8988T (cell line): ENCODE measurements around the gene PPP2R5C.

Experiments
- DNase-seq: peaks from one replicate; pipeline ENCODE4 v3.0.0; 2011

Gene PPP2R5C

DNA sequence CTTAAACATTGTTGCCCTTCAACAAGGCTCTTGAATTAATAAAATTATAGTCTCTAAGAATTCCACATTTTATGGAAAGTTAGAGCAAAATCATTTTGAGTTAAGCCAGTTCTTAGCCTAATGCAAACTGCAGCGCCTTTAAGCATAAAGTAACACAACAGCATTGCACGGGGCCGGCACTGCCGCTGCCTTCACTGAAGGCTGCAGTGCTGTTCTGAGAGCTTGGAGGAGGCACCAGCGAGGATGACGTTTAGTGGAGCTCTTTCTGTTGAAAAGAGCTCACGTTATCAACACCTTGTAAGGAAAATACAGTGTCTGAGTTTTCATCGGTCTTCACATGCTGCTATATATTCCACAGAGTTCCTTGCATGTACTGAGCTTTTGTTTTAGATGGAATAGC lies 164.6 kb downstream of the PPP2R5C start:
- DNase-seq = no peak

DNA sequence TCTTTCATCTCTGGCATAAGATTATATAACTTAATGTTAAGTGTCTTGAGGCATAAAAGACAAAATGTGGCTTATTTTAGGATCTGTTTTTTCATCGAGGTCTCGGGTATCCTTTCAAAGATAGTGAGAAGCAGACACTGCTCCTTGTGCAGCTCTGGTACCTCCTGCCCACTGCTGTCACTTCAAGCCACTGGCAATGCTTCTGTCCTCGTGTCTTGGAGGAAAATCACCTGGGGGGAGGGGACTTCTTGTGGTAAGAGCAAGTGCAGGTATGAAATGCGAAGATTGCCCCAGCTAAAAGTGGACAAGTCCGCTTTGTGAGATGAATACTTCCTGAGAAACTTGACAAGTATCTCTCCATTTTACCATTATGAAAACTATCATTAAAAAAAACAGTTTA lies 165.1 kb downstream of the PPP2R5C start:
- no peak for DNase-seq

DNA sequence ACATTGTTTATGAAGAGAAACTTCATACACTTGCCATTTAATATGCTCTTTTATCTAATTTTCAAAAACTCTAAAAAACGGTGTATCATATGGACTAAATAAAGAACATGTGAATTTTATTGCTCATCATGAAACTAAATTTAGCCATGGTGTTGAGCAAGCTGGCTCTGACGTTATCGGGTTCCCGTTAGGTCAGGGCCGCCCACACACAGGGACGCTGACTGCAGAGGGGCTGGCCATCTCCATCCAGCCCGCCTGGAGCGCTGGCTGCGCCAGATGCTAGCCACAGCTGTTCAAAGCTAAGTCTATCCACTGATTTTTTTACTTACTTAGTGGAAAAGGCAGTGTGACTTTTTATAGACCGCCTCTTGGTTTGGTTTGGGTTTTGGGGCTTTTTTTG lies 166.3 kb downstream of the PPP2R5C start:
- DNase-seq = no peak

DNA sequence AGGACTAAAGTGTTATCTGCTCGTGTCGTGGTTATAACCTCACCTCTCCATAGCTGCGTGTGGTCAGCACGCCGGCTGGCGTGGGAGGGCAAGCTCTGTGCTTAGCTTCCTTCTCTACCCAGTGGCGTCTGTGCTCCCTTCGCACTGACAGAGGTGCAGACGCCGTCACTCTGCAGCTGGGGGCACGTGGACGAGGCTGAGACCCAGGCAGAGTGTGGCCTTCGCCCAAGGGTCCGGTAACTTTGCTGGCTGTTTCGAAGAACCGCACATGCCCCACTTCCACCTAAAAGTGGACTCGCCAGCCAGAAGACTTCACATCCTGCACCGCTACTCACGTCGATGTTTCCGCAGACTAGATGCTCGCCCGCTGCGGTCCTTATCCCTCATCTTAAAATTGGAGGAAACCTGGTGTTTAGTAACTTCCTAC lies 166.9 kb downstream of the PPP2R5C start:
- no peak for DNase-seq

DNA sequence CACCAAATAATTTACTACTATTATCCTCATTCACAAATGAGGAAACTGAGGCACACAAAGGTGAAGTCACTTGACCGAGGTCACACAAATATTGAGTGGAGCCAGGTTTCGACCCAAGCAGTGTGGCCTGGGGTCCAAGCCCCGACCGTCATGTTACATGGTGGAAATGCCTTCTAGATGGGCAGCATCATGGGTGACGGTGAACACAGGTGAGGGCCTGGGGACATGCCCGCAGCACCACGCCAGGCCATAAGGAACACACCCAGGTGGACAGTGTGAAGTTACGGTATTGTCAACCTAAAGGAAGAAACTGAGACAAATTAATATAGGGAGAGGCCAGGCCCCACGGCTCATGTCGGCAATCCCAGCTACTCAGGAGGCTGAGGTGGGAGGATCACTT lies 167.6 kb downstream of the PPP2R5C start:
- DNase-seq = no peak

DNA sequence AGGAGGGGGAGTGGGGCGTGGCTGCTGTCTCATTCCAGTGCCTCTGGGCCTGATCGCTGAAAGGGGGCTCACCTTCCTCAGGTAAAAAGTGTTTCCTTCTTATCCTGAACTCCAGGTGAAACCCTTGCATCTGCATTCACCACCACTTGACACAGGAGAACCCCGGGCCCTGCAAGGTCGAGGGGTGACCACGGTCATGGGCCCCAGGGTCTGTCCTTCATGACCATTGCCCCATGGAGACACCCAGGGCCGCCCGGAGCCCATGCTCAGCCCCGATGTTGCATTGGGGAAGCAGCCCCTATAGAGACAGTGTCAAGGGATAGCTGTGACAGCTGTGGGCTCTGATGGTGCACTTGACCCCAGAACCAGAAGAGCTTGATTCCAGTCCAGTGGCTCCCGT lies 168.4 kb downstream of the PPP2R5C start:
- DNase-seq = no peak

DNA sequence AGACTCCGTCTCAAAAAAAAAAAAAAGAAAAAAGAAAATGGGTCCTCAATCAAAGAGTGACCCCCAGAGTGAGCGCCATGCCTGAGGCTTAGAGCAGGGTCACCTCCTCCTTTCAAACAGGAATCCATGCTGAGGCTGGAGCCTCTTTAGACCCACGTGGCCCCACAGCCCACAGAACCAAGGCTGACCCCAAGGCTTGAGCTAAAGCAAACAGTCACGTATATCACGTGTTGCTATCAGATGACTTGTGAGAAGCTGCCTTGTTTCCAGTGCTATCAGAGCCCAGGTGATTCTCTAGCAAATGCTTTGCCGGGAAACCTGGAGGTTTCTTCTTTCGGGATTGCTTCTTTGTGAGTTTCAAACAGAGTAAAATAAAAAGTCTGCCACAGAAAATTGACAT lies 171.2 kb downstream of the PPP2R5C start:
- DNase-seq = no peak

DNA sequence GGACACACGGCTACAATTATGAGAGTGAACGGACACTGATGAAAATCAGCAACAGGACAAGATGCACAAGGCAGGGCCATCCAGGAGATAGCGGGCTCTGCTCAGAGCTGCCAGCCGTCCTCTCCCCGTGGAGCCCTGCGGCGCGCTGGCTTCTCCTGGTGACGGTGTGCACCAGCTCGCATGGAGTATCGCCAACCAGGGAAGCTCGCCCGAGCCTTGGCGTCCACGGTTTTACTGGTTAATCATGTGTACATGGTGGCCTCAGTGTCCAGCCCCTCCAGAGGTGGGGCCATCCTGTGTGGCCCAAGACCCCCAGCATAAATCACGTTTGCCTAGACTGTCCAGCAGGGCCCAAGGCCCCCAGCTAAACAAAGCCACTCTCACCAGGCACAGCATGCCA lies 171.7 kb downstream of the PPP2R5C start:
- DNase-seq = no peak

DNA sequence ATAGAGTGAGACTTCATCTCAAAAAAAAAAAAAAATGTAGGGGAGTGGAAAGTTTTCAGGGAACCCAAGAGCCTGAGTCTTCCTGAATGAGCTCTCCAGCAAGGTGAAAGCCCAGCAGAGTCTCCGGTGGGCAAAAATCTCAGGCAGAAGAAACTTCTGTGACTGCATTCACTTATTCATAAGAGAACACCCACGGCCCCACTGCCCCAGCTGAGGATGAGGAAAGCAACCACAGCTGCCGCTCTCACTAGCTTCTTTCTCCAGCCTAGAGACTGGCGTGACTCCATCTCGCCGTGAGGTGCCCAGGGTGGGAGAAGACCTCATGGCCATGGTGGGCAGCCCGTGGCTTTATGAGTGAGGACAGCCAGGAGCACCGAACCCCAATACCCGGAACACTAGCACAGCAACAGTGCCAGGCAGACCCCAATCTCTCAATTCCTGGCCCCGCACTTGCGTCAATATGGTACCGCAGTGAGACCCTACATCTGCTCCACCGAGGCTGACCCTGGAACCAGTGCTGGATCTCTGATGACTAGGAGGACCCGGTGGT lies 173.2 kb downstream of the PPP2R5C start:
- no peak for DNase-seq

DNA sequence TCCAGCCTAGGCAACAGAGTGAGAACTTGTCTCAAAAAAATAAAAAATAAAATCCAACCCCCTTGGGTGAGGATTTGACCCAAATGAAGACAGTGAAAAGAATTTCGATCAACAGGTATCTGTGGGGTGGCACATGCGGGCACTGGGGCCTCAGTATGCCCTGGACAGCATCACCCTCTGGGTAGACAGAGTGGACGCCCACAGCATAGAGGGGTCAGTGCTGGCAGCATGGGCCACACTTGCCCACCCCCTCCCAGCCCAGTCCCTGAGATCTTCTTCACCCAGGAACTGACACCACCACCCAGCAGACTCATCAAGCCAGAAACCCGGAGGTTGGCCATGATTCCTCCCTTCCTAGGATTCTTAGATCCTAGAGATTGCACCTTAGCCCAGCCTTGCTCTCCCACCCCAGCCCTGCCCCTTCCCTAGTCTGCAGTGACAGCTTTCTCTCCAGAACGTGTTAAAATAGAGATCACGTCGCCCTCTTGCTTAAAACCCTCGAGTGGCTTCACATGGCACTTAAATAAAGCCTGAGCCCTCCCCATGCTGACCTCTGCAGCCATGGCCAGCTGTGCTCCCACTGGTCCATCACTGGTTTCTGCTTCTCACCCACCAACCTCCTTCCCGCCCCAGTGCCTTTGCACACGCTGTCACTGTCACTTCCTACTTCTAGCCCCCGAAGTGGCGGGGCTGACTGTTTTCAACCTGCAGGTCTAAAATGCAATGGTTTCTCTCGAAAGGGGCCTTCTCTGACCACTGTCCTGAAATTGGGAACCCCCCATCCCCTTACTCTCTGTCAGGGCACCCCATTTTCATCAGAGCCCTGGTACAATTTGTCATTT lies 176.6 kb downstream of the PPP2R5C start:
- no peak for DNase-seq

DNA sequence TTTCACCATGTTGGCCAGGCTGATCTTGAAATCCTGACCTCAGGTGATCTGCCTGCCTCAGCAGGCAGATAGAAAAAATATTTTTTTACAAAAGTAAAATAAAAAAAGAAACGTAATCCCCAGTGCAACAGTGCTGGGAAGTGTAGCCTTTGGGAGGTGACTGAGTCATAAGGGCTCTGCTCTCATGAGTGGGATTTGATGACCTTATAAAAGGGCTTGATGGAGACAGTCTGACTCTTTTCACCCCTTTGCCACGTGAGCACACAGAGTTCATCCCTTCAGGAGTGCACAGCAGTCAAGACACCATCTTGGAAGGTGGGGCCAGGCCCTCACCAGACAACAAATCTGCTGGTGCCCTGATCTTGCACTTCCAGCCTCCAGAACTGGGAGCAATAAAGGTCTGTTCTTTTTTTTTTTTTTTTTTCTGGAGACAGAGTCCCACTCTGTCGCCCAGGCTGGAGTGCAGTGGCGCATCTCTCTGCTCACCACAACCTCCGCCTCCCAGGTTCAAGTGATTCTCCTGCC lies 178.2 kb downstream of the PPP2R5C start:
- no peak for DNase-seq

DNA sequence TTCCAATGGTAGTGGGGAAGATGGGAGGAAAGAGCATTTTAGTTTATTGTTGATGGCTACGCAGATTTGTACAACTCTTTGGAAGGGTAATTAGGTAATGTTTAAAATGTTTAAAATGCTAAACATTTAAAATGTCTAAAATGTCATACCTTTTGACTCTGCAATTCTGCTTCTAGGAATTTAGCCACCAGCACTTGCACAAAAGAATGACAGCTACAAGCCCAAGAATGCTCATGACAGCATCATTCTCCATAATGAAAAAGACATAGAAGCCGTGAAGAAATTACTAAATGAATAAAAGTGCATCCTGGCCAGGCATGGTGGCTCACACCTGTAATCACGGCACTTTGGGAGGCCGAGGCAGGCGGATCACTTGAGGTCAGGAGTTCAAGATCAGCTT lies 182.9 kb downstream of the PPP2R5C start:
- no peak for DNase-seq

DNA sequence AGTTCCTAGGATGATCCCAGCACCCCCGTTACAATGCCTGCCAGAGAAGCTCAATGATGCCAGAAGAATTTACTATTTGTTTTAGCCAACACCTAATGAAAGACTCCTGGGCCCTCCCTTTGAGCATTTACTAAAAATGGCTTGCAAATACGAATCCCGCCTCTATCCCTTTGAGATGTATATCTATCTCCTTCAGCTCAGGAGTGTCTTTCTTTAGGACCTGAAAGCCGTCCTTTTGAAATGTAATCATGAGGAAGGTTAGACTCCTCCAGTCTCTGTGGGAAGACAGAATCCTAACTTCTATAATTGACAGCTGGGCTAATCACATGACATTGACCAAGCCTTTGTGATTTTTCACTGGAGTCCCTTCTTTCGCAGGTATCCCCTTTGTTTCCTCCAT lies 183.7 kb downstream of the PPP2R5C start:
- DNase-seq = no peak

DNA sequence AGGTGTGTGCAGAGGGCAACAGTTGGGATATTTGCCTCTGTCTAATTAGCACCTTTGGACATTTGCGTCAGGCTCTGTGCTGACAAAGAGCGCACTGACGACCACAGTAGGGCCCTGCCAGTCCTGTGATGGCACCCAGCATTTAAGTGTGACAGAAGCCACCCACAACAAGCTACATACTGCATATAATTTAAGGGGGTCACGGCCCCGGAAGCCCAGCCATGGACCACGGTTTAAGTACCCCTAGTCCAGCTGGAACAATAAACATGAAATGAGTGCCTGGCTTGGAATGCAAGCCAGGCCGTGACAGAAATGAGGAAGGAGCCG lies 186.0 kb downstream of the PPP2R5C start:
- DNase-seq = no peak

DNA sequence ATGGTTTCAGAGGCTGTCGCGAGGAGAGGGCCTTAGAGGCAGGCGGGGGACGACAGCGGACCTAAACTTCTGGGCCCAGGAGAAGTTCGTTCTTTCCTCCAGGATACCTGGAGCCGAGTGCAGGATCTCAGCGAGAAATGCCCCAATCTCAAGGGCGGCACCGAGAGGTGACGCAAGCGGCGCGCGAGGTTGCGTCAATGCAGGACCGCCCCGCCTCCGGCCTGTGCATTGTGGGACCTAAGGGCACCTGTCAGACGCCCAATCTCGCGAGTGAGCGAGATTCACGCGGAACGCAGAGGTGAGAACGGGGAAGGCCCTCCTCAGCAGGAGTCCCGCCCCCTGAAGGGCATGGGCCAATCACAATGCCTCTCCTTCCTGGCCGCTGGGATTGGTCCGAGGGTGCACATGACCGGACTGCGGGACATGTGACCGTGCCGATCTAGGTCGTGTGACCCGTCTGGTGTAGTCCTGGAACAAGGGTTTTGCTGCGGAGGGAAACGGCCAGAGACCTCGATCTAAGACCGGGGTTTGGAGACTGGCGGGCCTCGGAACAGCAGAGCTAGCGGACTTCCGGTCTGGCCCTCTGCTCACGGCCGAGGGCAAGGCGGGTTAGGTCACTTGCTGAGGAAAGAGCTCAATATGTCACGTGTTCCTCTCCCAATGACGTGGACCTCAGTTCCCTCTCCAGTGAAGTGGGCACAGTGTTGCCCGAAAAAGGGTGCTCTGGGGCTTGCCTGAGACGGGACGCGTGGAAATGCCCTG lies 186.6 kb downstream of the PPP2R5C start:
- peak; percentile 86 for DNase-seq

DNA sequence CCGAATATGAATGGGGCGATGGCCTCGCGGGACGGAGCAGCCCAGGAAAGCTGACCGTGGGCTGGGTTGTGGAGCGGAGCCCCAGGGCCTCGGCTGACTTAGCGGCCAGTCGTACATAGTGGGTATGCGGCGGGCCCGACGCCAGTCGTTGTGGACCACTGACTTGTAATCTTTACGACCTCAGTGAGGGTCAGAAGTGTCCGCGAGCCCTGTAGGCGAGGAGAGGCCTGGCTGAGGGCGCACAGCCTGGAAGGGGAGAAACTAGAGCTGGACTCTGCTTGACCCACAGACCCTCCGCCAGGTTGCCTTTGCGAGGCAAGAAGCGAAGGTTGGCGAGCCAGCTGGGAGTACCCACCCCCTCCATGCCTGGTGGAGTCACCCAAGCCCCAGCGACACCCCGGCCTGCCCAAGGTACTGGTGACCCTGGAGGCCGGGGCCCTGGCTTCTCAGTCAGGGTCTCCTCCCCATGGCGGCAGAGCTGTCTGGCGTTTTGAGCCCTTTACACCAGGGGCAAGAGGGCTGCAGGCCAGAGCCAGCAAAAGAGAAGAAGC lies 187.2 kb downstream of the PPP2R5C start:
- no peak for DNase-seq

DNA sequence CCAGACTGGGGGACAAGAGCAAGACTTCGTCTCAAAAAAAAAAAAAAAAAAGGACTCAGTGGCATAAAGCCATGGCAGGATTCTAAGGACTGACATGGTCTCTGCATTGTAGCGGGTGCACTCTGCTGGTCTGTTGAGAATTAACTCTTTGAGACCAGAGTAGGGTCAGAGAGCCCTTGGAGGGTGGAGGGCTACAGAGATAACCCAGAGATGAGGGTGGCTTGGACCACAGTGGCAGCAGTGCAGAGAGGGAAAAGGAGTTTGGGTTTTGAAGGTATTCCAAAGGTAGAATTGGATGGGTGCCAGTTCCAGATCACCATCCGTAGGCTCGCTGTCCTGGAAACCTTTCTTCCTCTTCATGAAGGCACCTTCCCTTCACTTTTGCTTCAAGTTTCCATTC lies 188.6 kb downstream of the PPP2R5C start:
- no peak for DNase-seq

DNA sequence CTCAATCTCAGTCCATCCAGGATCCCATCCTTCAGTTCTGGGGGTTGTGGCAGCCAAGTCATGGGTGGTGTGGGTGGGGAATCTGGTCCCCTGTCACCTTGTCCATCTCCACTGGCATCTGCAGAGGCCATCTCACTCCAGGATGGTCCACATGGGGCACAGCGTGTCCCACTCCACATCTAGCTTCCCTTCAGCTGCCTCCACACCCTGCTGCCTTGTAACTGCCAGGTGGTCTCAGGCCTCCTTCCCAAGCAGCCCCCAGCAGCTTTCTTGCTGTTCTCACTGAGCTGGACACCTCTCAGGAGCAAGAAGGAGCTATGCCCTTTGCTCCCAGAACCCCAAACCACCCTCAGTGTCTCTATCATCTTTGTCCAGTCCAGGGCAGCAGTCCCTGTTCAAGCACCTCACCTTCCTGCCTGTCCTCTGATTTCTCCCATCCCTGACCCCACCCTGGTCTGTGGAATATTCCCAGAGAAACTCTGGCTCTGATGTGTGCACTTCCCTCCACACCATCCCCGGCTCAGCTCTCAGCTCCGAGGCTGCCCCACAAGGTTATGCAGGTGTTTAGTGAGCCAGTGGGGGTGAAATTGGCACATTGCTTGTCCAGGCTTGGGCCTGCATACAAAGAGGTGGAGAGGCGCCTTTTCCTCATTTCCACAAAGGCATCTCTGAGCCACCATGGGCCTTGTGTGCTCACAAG lies 189.2 kb downstream of the PPP2R5C start:
- DNase-seq = no peak

DNA sequence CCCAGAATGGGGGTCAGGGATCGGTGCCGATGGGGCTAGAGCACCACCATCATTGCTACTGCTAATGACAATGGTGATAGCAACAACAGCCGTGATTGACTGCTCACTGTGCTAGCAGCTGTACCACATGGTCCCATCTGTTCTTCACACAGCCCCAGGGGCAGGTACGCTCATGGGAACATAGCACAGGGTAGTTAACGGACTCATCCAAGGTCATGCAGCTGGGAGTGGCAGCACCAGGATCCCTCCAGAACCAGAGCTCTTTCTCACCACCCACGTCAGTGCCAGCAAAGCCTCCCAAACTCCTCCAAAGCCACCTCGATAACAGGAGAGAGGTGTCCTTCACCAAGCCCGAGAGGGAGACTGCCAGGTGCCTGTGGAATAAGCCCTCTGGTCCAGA lies 191.6 kb downstream of the PPP2R5C start:
- DNase-seq = no peak

DNA sequence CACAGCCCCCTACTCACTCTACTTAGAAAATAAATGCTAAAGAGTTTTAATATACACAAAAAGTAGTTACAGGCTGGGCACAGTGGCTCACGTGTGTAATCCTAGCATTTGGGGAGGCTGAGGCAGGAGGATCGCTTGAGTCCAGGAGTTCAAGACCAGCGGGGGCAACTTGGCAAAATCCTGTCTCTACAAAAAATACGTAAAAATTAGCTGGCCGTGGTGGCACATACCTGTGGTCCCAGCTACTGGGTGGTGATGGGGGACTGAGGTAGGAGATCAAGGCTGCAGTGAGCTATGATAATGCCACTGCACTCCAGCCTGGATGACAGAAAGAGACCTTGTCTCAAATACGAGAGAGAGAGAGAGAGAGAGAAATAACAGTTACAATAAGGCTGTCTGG lies 193.0 kb downstream of the PPP2R5C start:
- no peak for DNase-seq

DNA sequence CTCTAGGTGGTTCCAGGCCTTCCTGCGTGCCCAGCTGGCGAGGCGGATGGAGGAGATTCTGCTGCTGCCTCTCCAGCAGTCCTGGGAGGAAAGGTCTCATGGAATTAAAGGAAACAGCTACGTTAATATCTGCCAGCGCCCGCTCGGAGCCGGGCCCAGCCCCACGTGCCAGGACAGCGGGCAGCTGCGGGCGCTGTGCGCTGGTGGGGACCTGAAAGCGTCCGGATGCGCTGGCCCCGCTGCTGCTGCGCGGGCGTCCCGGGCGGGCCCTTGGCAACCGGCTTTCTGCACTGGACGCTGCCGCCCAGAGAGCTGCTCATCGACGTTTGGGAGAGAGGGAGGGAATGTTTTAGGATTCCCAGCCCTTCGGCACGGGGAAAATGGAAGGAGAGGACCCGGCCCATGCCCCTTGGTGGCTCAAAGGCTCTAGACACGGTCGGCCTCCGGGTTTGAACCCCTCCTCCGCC lies 194.2 kb downstream of the PPP2R5C start:
- DNase-seq = no peak

DNA sequence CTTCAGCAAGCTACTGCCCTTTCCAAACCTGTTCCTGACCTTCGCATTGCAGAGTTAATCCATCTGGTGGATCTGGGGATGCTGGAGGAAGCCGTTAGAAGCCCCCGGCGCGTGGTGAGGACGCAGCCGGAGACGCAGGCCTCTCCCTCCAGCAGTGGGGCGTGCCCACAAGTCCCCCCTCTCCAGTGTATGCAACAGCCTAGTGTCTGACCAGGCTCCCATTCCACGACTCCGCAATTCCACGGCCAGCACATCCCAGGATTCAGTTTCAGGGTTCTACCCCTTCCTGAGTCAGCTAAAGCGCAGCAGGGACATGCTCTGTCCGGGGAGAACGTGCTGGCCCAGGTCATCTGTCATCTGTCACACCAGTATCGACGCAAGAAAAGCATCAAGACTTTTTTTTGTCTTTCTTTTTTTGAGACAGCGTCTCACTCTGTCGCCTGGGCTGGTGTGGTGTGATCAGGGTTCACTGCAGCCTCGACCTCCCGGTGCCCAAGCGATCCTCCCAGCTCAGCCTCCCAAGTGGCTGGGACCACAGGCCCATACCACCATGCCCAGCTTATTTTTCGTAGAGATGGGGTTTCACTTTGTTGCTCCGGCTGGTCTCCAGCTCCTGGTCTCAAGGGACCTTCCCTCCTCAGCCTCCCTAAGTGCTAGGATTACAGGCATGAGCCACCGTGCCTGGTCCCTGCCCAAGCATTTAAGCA lies 194.8 kb downstream of the PPP2R5C start:
- DNase-seq = no peak
